Endothelial cell (in vitro differentiated cells): ENCODE results near the gene FBXO34. TPM values are rescaled to one million over a fixed set of nuclear protein-coding genes. Genes with fewer than 3 reads are reported as not detected.

Experiments
- DNase-seq: peaks from one replicate; pipeline ENCODE4 v3.0.0; 2021; ENCODE audit warnings: low spot score
- H3K27ac Mint-ChIP-seq: one replicate; pipeline ENCODE4 v1.8.0; 2021; ENCODE audit warnings: mixed read lengths, inconsistent platforms; ENCODE audit not compliant: unreplicated experiment
- H3K27me3 Mint-ChIP-seq: one replicate; pipeline ENCODE4 v1.8.0; 2021; ENCODE audit warnings: mild to moderate bottlenecking, moderate library complexity, mixed read lengths, inconsistent platforms; ENCODE audit not compliant: unreplicated experiment
- H3K36me3 Mint-ChIP-seq: one replicate; pipeline ENCODE4 v1.8.0; 2021; ENCODE audit warnings: mild to moderate bottlenecking, low read depth, mixed read lengths, inconsistent platforms; ENCODE audit not compliant: unreplicated experiment
- H3K4me1 Mint-ChIP-seq: one replicate; pipeline ENCODE4 v1.8.0; 2021; ENCODE audit warnings: mild to moderate bottlenecking, mixed read lengths, inconsistent platforms; ENCODE audit not compliant: unreplicated experiment
- H3K4me3 Mint-ChIP-seq: one replicate; pipeline ENCODE4 v1.8.0; 2021; ENCODE audit warnings: mild to moderate bottlenecking, mixed read lengths, inconsistent platforms; ENCODE audit not compliant: unreplicated experiment
- H3K9me3 Mint-ChIP-seq: one replicate; pipeline ENCODE4 v1.8.0; 2021; ENCODE audit warnings: mixed read lengths, inconsistent platforms; ENCODE audit not compliant: unreplicated experiment
- CTCF ChIP-seq: fragments of 200-600 bp; sonication (generic); IDR thresholded peaks from one replicate; pipeline ENCODE4 v1.5.0; 2021; ENCODE audit warnings: antibody characterized with exemption; ENCODE audit not compliant: unreplicated experiment
- total RNA-seq: library from RNA; stranded (reverse); fragmentation: NEBNext Ultra II Directional; extraction: Animal tissue kit (Norgen Biotek cat#: 25700); gene quantifications from one replicate; pipeline ENCODE4 v1.2.1, GENCODE V29; 2021; ENCODE audit not compliant: unreplicated experiment

Gene FBXO34
- total RNA-seq, 1 donor from 2014 or later, result 14.2 TPM

DNA sequence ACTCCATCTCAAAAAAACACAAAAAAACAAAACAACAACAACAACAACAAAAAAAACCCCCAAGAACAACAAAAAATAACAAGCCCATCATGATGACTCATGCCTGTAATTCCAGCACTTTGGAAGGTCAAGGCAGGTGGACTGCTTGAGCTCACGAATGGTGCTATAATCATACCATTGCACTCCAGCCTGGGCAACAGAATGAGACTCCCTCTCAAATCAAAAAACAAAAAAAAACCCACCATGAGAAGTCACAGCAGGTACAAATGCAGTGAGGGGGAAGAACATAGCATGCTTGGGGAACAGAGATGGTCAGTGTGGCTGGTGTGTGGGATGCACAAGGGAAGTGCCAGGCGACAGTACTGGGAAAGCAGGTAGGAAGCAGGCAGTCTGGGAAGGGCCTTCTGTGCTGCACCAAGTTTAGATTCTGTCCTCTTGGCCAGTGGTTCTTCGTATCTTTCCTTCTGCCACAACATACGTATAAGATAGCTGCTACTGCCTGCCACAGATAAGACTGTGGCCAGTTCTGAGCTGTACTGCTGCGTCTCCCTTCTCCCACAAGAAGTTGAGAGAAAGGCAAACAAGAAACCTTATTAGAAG, 112.4 kb downstream of the FBXO34 start:
- no peak for DNase-seq
- Mint-ChIP-seq H3K27ac (no peak overlapping the region), H3K36me3 (peaks cover 28% of the 10 kb centered on the region), H3K9me3 (no peaks in the 10 kb centered on the region), H3K4me1 (no peaks in the 10 kb centered on the region), H3K4me3 (no peak overlapping the region), H3K27me3 (no peaks in the 10 kb centered on the region)
- TF ChIP-seq CTCF, result no peak

- TF ChIP-seq CTCF, result no peak
- Mint-ChIP-seq H3K27me3 (no peaks in the 10 kb centered on the region), H3K4me1 (no peaks in the 10 kb centered on the region), H3K27ac (no peak overlapping the region), H3K36me3 (peaks cover 28% of the 10 kb centered on the region), H3K9me3 (no peaks in the 10 kb centered on the region), H3K4me3 (peak overlapping the region; percentile 33)
- no peak for DNase-seq
Measured at GRCh38 chr14:55384536-55384935, 113.3 kb downstream of the FBXO34 start.

- no peak overlapping the region for H3K4me3 Mint-ChIP-seq
- H3K9me3 Mint-ChIP-seq, result no peaks in the 10 kb centered on the region
- H3K27ac Mint-ChIP-seq, result no peak overlapping the region
- no peak for DNase-seq
- no peaks in the 10 kb centered on the region for H3K4me1 Mint-ChIP-seq
- no peak for TF ChIP-seq CTCF
- H3K36me3 Mint-ChIP-seq, result peaks cover 21% of the 10 kb centered on the region
- H3K27me3 Mint-ChIP-seq, result no peaks in the 10 kb centered on the region
Measured at GRCh38 chr14:55386037-55386808, 115.0 kb downstream of the FBXO34 start.

GRCh38 chr14:55387121-55387520, 115.9 kb downstream of the FBXO34 start:
- Mint-ChIP-seq H3K4me1 (no peaks in the 10 kb centered on the region), H3K36me3 (peaks cover 14% of the 10 kb centered on the region), H3K4me3 (no peak overlapping the region), H3K27me3 (no peaks in the 10 kb centered on the region), H3K9me3 (no peaks in the 10 kb centered on the region), H3K27ac (no peak overlapping the region)
- TF ChIP-seq CTCF, result no peak
- no peak for DNase-seq

GRCh38 chr14:55388160-55388559, 116.9 kb downstream of the FBXO34 start:
- H3K9me3 Mint-ChIP-seq, result no peaks in the 10 kb centered on the region
- no peaks in the 10 kb centered on the region for H3K4me1 Mint-ChIP-seq
- no peaks in the 10 kb centered on the region for H3K27me3 Mint-ChIP-seq
- no peak for DNase-seq
- no peak for TF ChIP-seq CTCF
- H3K36me3 Mint-ChIP-seq, result peaks cover 14% of the 10 kb centered on the region
- H3K4me3 Mint-ChIP-seq, result no peak overlapping the region
- no peak overlapping the region for H3K27ac Mint-ChIP-seq
